Activated naive CD4-positive, alpha-beta T cell treated with anti-CD3 and anti-CD28 coated beads, Interleukin-2, amount 10 ng/mL, durations not matched to agents 7 days and 5 days (primary cell): ENCODE results near the gene DEPP1.
A peak's percentile ranks its signal among the peaks of the same experiment; 100 is the strongest.
"Not testable (repeated sequence)": the region's sequence is repeated elsewhere in the genome, so short reads cannot be mapped to it uniquely, and the experiment has no call there.

Source experiments
- CTCF ChIA-PET: fragments of 350-600 bp; sonication (Branson Sonifier 250); formaldehyde crosslinking; loops from one replicate; lab custom pipeline; 2021; ENCODE audit warnings: antibody characterized with exemption; lab: Charles Lee
- DNase-seq: peaks from one replicate; pipeline ENCODE4 v3.0.0-alpha.2; 2020
- H3K27ac Mint-ChIP-seq: one replicate; pipeline ENCODE4 v1.8.0; 2021; ENCODE audit warnings: mild to moderate bottlenecking, moderate library complexity, mixed read lengths
- H3K27me3 Mint-ChIP-seq: one replicate; pipeline ENCODE4 v1.8.0; 2021; ENCODE audit warnings: mild to moderate bottlenecking, mixed read lengths
- H3K36me3 Mint-ChIP-seq: one replicate; pipeline ENCODE4 v1.8.0; 2021; ENCODE audit warnings: mixed read lengths
- H3K4me1 Mint-ChIP-seq: one replicate; pipeline ENCODE4 v1.8.0; 2021; ENCODE audit warnings: mixed read lengths
- H3K4me3 Mint-ChIP-seq: one replicate; pipeline ENCODE4 v1.8.0; 2021; ENCODE audit warnings: mild to moderate bottlenecking, moderate library complexity, mixed read lengths
- H3K9me3 Mint-ChIP-seq: one replicate; pipeline ENCODE4 v1.8.0; 2021; ENCODE audit warnings: mixed read lengths

DEPP1 gene

DNA sequence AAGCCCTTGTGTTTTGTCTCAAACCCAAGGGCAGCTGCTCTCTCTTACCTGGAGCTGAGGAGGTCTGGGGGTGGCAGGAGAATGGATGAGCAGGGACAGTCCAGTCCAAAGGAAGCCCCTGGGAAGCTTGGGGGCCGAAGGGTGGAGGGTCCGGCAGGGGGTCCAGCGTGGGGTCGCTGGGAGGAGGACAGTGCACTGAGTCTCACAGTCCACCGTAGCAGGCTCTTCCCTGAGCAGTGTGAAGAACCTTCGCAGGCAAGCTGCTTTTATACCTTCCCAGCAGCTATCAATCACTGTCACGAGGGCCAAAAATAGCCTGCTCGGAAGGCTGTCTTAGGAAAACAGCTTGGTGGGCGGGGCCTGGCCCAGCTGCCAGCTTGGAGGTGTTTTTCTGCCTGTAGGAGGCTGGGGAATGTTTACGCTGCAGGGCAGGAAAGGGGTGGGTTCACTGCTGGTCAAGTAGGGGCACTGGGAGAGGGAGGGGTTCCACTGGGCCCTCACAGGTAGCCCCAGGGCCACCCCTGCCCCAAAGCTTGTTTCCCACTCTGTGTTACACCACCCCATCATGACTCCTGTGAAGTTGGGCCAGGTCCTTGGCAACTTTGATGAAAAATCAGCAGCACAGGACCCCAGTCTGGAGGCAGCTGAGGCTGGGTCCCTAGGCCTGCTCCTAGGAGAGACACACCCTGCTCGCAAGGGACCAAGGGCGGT is at the start of gene DEPP1:
Gene DEPP1 (minus strand): TSS at position 240 of the 711 bp plus-strand sequence. CDS start 779 bp downstream, outside the sequence.
- H3K27me3 Mint-ChIP-seq, result peaks cover 18% of the 10 kb centered on the region
- H3K27ac Mint-ChIP-seq, result peak within 1 kb of the TSS; percentile 11
- peaks cover 24% of the 10 kb centered on the region for H3K4me1 Mint-ChIP-seq
- no peaks in the 10 kb centered on the region for H3K9me3 Mint-ChIP-seq
- CTCF ChIA-PET, result interaction anchor here (0.8 to 2.0 kb wide), 6 partner anchors 11 to 46 kb away, joined by 3 to 11 read pairs (median 3); partner anchors contain the start of gene ZNF22
- H3K36me3 Mint-ChIP-seq, result no peaks in the 10 kb centered on the region
- peak within 1 kb of the TSS; percentile 37 for H3K4me3 Mint-ChIP-seq
- DNase-seq, result peak; percentile 64

DNA sequence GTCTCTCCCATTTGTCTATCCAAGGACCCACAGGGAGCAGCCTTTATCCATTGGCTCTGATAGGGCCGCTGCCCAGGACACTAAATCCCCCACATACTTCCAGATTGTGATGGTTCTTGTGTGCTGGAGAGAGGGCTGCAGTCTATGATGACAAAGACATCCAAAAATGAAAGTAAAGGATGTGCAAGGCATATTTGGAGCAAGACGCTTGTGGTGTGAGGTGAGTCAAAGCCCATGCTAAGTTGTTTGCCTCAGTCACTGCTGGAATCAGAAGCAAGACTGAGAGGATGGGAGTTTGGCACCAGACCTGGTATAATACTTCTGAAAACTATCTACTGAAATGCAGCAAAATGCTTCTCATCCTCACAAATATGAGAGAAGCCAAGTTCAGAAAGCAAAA is 44.8 kb upstream of the DEPP1 start:
- H3K36me3 Mint-ChIP-seq, result no peaks in the 10 kb centered on the region
- H3K9me3 Mint-ChIP-seq, result peaks cover 3% of the 10 kb centered on the region
- CTCF ChIA-PET, result no interaction called here
- no peaks in the 10 kb centered on the region for H3K4me1 Mint-ChIP-seq
- DNase-seq, result no peak
- H3K4me3 Mint-ChIP-seq, result no peak overlapping the region
- H3K27ac Mint-ChIP-seq, result no peak overlapping the region
- no peaks in the 10 kb centered on the region for H3K27me3 Mint-ChIP-seq

GRCh38 chr10:45015590-45015989 is 37.0 kb upstream of the DEPP1 start:
- no peak for DNase-seq
- Mint-ChIP-seq H3K36me3 (no peaks in the 10 kb centered on the region), H3K27ac (no peak overlapping the region), H3K27me3 (peaks cover 6% of the 10 kb centered on the region), H3K4me1 (no peaks in the 10 kb centered on the region), H3K9me3 (no peaks in the 10 kb centered on the region), H3K4me3 (no peak overlapping the region)
- CTCF ChIA-PET, result no interaction called here

GRCh38 chr10:45014557-45014956 is 35.9 kb upstream of the DEPP1 start:
- H3K27me3 Mint-ChIP-seq, H3K27ac Mint-ChIP-seq, H3K9me3 Mint-ChIP-seq, H3K4me3 Mint-ChIP-seq, DNase-seq, H3K36me3 Mint-ChIP-seq, H3K4me1 Mint-ChIP-seq, CTCF ChIA-PET: not testable (repeated sequence)

DNA sequence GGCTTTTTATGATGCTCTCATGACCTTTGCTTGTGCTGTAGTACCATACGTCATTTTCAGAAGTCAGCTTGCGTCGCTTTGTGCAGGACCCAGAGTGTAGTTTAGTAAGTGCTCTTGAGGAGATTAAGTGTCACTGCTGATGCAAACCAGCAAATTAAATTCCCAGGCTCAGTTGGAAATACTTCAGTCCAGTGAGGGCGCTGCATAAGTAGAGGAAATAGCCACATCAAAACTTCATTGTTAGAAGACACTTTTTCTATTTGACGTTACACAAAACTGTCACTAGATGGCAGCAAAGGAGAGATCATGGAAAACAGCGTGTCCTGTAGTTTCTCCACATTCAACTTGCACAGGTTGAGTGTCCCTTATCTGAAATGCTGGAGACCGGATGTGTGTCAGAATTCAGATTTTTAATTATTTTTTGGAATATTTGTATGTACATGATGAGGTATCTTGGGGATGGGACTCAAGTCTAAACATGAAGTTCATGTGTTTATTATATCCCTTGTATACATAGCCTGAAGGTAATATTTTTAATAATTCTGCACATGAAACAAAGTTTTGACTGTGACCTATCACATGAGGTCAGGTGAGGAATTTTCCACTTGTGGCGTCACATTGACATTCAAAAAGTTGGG is 30.0 kb upstream of the DEPP1 start:
- Mint-ChIP-seq H3K27me3 (peaks cover 11% of the 10 kb centered on the region), H3K9me3 (peaks cover 15% of the 10 kb centered on the region), H3K36me3 (peaks cover 22% of the 10 kb centered on the region), H3K4me3 (no peak overlapping the region), H3K27ac (no peak overlapping the region), H3K4me1 (peaks cover 3% of the 10 kb centered on the region)
- CTCF ChIA-PET, result interaction anchor here (0.9 to 1.0 kb wide), 2 partner anchors 28 to 33 kb away, joined by 3 read pairs; no protein-coding TSS in a partner anchor
- peak; percentile 28 for DNase-seq

DNA sequence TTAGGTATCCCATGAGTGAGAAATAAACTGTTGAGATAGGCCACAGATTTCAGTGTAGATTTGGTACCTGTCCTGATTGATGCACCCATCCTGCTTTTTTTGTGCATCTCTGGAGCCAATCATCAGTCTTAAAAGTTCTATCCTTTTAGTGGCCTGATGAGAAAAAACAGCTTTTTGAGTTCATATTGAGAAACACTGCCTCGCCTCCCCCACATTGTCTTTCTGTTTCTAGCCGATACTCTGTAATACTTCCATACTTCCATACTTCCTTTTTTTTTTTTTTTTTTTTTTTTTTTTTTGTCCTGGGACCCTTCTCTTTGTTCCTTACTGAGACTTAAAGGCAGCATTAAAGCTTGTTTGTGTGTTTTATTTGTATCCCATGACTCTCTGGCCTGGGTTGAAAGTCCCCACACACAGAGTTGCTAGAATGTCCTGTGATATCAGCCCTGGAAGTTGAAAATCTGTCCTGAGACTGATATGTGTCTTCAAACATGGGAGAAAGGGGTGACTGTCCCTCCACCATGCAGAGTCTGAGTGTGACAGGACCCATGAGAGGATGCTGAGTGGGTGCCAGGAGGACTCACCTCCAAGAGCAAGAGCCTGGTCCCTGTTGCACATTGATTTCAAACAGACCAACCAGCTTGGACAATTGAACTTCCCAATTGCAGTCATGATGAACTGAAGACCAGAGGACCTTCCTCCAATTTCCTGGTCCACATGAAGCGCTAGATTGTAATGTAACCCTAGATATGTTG is 27.8 kb upstream of the DEPP1 start:
- CTCF ChIA-PET, result interaction anchor here (1.7 kb wide), 1 partner anchor 74 kb away, joined by 6 read pairs; no protein-coding TSS in a partner anchor
- H3K27ac Mint-ChIP-seq, result no peak overlapping the region
- peaks cover 40% of the 10 kb centered on the region for H3K36me3 Mint-ChIP-seq
- peaks cover 11% of the 10 kb centered on the region for H3K27me3 Mint-ChIP-seq
- no peak for DNase-seq
- peaks cover 29% of the 10 kb centered on the region for H3K9me3 Mint-ChIP-seq
- H3K4me1 Mint-ChIP-seq, result peaks cover 20% of the 10 kb centered on the region
- no peak overlapping the region for H3K4me3 Mint-ChIP-seq

- peaks cover 40% of the 10 kb centered on the region for H3K36me3 Mint-ChIP-seq
Measured at GRCh38 chr10:45005284-45005683, 26.7 kb upstream of the DEPP1 start.

DNA sequence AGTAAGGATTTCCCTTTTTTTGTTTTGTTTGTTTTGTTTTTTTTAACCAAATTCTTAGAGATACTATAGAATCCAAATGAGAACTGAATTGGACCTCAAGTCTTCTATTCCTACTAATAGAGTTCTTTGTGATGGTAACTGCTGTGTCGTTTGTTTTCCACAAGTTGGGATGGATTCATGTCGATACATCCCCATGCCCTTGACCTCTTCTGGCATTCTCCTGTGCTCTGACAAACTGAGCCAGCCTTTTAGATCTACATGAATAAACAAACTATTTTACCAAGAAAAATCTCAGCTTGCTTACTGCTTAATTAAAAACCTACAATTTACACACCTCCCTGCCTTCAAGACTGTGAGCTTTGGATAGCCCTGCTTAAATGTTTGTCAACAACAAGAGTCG is 26.1 kb upstream of the DEPP1 start:
- peaks cover 45% of the 10 kb centered on the region for H3K36me3 Mint-ChIP-seq
- H3K27me3 Mint-ChIP-seq, result peaks cover 15% of the 10 kb centered on the region
- H3K27ac Mint-ChIP-seq, result no peak overlapping the region
- no peak overlapping the region for H3K4me3 Mint-ChIP-seq
- no peak for DNase-seq
- CTCF ChIA-PET, result interaction anchor here (2.5 kb wide), 1 partner anchor 72 kb away, joined by 11 read pairs; no protein-coding TSS in a partner anchor
- peaks cover 32% of the 10 kb centered on the region for H3K4me1 Mint-ChIP-seq
- peaks cover 29% of the 10 kb centered on the region for H3K9me3 Mint-ChIP-seq

More at GRCh38 chr10:45005284-45005683, 26.7 kb upstream of the DEPP1 start:
- DNase-seq, result no peak
- Mint-ChIP-seq H3K27ac (no peak overlapping the region), H3K27me3 (peaks cover 15% of the 10 kb centered on the region), H3K9me3 (peaks cover 29% of the 10 kb centered on the region), H3K4me1 (peaks cover 26% of the 10 kb centered on the region), H3K4me3 (no peak overlapping the region)
- CTCF ChIA-PET, result no interaction called here

- DNase-seq, result no peak
- Mint-ChIP-seq H3K4me3 (no peak overlapping the region), H3K36me3 (peaks cover 45% of the 10 kb centered on the region), H3K27me3 (peaks cover 22% of the 10 kb centered on the region), H3K4me1 (peaks cover 32% of the 10 kb centered on the region), H3K27ac (no peak overlapping the region), H3K9me3 (peaks cover 29% of the 10 kb centered on the region)
- CTCF ChIA-PET, result interaction anchor here (0.6 to 2.5 kb wide), 2 partner anchors 71 to 418 kb away, joined by 3 to 11 read pairs; no protein-coding TSS in a partner anchor
Measured at GRCh38 chr10:45003432-45004000, 24.9 kb upstream of the DEPP1 start.

DNA sequence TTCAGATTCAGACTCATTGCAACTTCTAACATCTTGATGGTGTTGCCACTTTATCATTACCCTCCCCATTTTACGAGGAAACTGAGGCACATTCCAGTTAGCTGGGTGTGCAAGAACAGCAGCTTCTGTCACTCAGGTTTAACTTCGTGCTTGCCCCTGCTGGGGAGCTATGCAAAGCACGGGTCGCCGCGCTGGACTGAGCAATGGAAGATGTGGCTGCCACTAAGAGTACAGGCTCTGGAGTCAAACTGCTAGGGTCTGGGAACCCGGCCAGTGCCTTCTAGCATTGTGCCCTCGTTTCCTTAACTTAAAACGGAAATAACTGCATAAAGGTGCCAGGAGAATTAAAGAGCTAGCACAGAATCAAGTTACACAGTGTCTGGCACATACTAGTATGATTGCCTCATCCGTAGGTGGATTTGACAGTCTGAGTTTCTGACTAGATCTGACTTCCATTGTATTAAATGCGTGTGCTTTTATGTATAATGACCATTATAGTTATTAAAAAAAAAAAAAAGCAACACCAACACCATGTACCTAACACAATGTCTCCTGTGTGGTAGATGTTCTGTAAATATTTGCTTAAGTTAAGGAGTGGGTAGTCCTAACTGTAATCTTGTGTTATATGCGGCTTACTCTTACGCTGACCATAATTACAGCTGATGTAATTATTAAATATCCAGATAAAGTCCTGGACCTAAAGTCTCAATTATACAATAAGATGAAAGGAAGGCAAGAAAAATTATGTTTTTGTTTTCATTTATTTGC is 23.0 kb upstream of the DEPP1 start:
- H3K9me3 Mint-ChIP-seq, result peaks cover 29% of the 10 kb centered on the region
- CTCF ChIA-PET, result interaction anchor here (0.9 kb wide), 1 partner anchor 69 kb away, joined by 3 read pairs; no protein-coding TSS in a partner anchor
- DNase-seq, result peak; percentile 67
- H3K36me3 Mint-ChIP-seq, result peaks cover 45% of the 10 kb centered on the region
- peaks cover 28% of the 10 kb centered on the region for H3K27me3 Mint-ChIP-seq
- H3K4me3 Mint-ChIP-seq, result peak overlapping the region; percentile 88
- H3K4me1 Mint-ChIP-seq, result peaks cover 38% of the 10 kb centered on the region
- H3K27ac Mint-ChIP-seq, result peak overlapping the region; percentile 84

- CTCF ChIA-PET, result interaction anchor here (0.9 to 1.7 kb wide), 4 partner anchors 22 to 68 kb away, joined by 3 to 4 read pairs (median 3); partner anchors contain the start of gene DEPP1
- Mint-ChIP-seq H3K4me3 (peak within 1 kb of the TSS; percentile 88), H3K4me1 (peaks cover 45% of the 10 kb centered on the region), H3K27me3 (peaks cover 22% of the 10 kb centered on the region), H3K27ac (peak within 1 kb of the TSS; percentile 88), H3K36me3 (peaks cover 43% of the 10 kb centered on the region), H3K9me3 (peaks cover 26% of the 10 kb centered on the region)
- DNase-seq, result peak; percentile 74
Measured at GRCh38 chr10:45000752-45001380, 22.3 kb upstream of the DEPP1 start, which contains the start of gene ZNF22. TSS of gene ZNF22 (plus strand) at chr10:45000923. CDS start at chr10:45003369, 2,446 bp downstream.

DNA sequence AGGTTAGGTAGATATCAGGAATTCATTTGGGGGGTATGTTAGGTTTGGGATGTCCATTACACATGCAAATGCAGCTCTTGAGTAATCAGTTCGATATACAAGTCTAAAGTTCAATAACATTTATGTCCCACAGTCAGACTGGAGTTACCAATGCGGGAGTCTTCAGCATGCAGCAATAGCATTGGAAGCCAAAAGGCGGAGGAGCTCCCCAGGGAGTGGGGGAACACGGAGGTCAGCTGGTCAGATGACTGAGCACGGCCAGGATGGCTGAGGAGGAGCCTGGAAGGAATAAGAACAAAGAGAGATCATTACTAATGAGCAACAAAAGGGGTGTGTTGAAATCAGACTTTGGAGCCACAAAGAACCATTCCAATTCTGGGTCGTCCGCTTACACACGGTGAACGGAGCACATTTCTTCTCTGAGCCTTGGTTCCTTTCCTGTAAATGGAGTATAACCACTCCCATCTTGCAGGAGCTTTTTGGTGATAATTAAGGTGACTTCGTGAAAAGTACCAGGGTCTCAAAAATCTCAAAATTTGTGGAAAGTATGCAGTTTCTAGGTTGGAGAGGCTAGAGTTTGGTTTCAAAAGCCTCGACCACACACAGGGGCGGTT is 21.6 kb upstream of the DEPP1 start:
- DNase-seq, result no peak
- peaks cover 38% of the 10 kb centered on the region for H3K36me3 Mint-ChIP-seq
- CTCF ChIA-PET, result interaction anchor here (1.0 to 1.7 kb wide), 3 partner anchors 21 to 67 kb away, joined by 3 to 4 read pairs (median 3); partner anchors contain the start of gene DEPP1
- peaks cover 23% of the 10 kb centered on the region for H3K9me3 Mint-ChIP-seq
- H3K27me3 Mint-ChIP-seq, result peaks cover 20% of the 10 kb centered on the region
- peaks cover 51% of the 10 kb centered on the region for H3K4me1 Mint-ChIP-seq
- peak overlapping the region; percentile 88 for H3K27ac Mint-ChIP-seq
- peak overlapping the region; percentile 74 for H3K4me3 Mint-ChIP-seq
